Spleen (tissue), 7 donors: Measurements from ENCODE around the gene MEIS3.

Source experiments
- CTCF ChIP-seq, 11 experiments: fragments of 200-600 bp in 7 of 11; fragments of 450-650 bp in 4 of 11; sonication (generic) in 4 of 11; IDR thresholded peaks in 8 of 11; conservative IDR thresholded peaks in 3 of 11; 1 replicate in 7 of 11; 2 replicates in 4 of 11; pipeline versions ENCODE4 v1.4.0 to v1.8.0; 2016 to 2021; ENCODE audit warnings: antibody characterized with exemption in 11 of 11, inconsistent platforms in 4 of 11, mild to moderate bottlenecking in 1 of 11
- POLR2A ChIP-seq, 3 donors: fragments of 450-650 bp; IDR thresholded peaks; one replicate each; pipeline ENCODE4 v1.5.1; 2017; ENCODE audit warnings: antibody characterized with exemption in 3 of 3, mild to moderate bottlenecking in 1 of 3
- POLR2AphosphoS5 ChIP-seq, 3 donors: sonication (generic); formaldehyde crosslinking; IDR thresholded peaks; one replicate each; pipeline ENCODE4 v1.5.1; 2017; ENCODE audit warnings: antibody characterized with exemption in 3 of 3
- donor health status: DM: no; HTN: no; CAD: no; lungs with moderate emphysema.
- donor health status: DM: no; HTN: no; CAD: no.
- donor health status: DM: no; HTN: no; CAD: no.

GRCh38 chr19:47389150-47389556, 30.2 kb downstream of the MEIS3 start:
- peak in 1 of 3 donors; percentile 48 for TF ChIP-seq POLR2AphosphoS5 (IDR thresholded peaks at IDR 0.05)
- TF ChIP-seq CTCF (IDR thresholded peaks at IDR 0.05 in 8 of 11, conservative IDR thresholded peaks at IDR 0.05 in 3 of 11): peak in 1 of 11 experiments; percentile 16
- no peak for TF ChIP-seq POLR2A (IDR thresholded peaks at IDR 0.05)
